NCI-H128 (cell line): Measurements from ENCODE around the gene AXIN1.

Experiments
- DNase-seq: peaks from one replicate; lab custom pipeline; 2025; ENCODE audit not compliant: unreplicated experiment; lab: John Stamatoyannopoulos, UW

Gene AXIN1

DNA sequence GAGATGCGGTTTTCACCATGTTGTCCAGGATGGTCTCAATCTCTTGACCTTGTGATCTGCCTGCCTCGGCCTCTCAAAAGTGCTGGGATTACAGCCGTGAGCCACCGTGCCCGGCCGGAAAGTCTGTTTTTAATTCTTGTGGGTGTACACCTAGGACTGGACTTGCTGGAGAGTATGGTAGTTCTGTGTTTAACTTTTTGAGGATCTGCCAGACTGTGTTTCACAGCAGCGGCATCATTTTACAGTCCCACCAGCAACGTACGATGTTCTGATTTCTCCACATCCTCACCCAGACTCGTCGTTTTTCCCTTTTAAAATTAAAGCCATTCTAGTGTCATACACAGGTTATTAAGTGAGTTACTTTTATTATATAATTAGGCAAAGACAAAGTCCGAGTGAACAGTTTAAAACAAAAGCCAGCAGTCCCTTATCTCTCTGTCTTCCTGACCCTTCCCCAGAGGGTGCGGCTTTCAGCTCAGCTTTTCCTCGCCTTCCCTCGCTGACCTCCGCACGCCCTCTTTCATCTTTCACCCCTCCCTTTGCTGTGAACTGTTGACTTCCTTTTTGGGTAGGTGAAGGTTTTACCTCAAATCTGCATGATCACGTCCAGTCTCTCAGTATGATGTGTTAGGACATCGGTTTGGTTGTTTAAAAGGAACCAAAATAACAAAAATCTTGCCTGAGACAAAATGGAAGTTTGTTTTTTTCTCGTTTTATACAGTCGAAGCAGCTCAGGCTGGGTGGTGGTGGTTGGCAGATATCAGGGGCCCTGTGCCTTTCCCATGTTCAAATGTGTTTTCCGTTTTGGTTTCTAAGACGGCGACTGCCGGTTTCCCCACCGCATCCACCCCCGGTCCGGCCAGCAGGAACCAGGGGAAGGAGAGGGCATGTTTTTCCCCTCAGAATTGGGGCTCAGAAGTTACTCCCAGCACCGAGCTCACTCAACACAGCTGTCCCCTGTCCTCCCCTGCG, 99.9 kb downstream of the AXIN1 start:
- DNase-seq, result no peak

DNA sequence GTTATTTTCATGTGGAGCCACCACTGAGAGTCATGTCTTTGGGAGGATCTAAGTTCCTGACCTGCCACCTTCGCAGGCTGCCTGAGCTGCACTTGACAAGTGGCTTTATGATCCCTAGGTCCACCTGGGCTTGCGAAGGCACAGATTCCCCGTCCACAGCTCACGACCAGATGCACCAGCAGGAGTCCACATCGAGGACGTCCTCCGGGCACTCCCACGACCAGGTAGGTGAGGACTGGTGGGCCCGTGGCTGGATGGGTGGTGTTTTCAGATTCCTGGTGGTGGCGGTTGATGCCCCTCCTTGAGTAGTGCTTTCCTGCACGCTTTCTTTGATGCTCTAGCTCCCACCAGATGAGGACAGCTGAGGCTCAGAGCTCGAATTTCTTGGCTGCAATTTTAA, 103.1 kb downstream of the AXIN1 start:
- no peak for DNase-seq

DNA sequence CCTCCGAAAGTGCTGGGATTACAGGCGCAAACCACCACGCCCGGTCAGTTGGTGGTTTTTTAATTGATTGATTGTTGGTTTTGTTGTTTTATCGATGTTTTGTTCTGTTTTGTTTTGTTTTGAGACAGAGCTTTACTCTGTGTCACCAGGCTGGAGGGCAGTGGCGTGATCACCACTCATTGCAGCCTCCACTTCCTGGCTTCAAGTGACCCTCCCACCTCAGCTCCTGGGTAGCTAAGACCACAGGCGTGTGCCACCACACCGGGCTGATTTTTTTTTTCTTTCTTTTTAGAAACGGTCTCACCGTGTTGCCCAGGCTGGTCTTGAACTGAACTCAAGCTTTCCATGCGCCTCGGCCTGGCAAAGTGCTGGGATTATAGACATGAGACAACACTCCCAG, 105.5 kb downstream of the AXIN1 start:
- no peak for DNase-seq

DNA sequence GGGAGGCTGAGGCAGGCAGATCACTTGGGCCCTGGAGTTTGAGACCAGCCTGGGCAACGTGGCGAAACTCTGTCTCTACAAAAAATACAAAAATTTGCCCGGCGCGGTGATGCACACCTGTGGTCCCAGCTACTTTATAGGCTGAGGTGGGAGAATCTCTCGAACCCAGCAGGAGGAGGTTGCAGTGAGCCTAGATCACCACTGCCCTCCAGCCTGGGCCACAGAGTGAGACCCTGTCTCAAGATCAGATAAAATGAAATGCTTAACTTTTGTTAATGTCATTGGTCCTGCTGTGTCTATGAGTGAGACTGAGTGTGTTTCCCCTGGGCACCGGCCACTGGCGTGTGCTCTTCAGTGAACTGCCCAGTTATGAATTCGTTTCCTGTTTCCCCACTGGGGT, 107.4 kb downstream of the AXIN1 start:
- DNase-seq, result no peak

DNA sequence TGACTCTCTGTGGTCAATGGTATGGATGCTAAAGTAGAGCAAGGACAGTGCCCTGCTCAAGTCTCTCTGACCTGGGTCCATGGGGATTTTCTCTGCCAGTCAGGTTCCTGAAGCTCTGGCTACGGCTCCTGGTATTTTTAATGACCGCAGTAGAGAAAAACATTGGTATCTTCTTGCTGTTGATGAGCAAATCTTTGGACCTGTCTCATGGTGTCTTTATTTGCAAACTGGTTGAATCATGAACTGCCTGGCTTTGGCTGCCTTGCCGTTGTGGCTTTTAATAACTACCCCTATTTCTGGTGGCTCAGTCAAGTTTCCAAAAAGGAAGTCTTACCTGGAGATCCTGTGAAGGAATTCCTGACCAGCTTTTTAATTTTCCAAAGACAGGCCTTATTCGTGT, 109.2 kb downstream of the AXIN1 start:
- DNase-seq, result no peak

DNA sequence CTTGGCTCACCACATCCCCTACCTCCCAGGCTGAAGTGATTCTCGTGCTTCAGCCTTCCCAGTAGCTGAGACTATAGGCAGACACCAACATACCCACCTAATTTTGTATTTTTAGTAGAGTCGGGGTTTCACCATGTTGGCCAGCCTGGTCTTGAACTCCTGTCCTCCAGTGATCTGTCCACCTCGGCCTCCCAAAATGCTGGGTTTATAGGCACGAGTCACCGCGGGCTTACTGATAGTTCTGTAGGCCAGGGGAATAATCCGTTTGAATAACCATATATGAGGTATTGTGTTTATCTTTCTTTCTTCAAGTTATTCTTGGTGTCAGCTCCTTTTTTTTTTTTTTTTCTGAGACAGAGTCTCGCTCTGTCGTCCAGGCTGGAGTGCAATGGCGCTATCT, 110.2 kb downstream of the AXIN1 start:
- no peak for DNase-seq

DNA sequence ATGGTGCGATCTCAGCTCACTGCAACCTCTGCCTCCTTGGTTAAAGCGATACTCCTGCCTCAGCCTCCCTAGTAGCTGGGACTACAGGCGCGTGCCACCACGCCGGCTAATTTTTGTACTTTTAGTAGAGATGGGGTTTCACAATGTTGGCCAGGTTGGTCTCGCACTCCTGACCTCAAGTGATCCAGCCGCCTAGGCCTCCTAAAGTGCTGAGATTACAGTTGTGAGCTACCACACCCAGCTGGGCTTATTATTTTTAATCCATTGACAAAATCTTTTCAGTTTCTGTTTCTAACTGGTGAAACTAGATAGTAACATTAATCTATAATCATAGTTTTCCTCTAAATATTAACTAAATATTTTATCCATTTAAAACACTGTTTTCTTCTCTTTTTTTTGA, 112.0 kb downstream of the AXIN1 start:
- DNase-seq, result no peak

DNA sequence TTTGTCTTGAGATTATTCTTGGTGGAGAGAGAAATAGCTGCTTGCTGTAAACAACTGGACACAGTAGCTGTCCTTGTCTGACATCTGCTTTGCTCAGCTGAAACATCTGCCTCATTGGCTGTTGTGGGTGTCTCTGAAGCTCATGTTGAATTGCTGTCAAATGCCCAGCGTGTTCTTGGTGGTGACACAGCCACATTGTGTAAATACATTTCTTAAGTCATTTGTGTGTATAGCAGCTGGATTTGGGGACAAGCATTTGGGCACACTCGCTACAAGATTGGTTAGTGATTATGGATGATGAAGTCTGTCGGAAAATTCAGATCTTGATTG, 112.6 kb downstream of the AXIN1 start:
- no peak for DNase-seq
